HG03439 (cell line): ENCODE data around the gene CST4.
"Not testable (repeated sequence)": the region's sequence is repeated elsewhere in the genome, so short reads cannot be mapped to it uniquely, and the experiment has no call there.

ENCODE experiments used
- ATAC-seq: cut with Tn5 transposase; IDR thresholded peaks from one replicate; pipeline ENCODE4 v1.9.1; 2021; ENCODE audit warnings: mild to moderate bottlenecking, moderate library complexity; ENCODE audit not compliant: unreplicated experiment

The CST4 gene

DNA sequence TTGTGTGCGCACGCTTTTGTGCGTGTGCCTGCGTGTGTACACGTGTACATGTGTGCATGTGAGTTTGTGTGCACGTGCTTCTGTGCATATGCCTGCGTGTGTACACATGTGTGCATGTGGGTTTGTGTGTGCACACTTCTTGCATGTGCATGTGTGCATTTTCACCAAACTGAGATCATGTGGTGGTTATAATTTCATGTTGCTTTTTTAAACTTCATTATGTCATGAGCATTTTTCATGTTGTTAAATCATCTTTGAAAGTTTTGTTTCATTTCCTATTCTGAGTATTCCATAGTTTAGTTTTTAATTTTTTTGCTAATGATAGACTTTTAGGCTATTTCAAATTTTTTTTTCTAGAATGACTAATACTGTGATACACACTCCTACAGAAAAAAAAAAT, 44.7 kb downstream of the CST4 start:
- no peak for ATAC-seq

DNA sequence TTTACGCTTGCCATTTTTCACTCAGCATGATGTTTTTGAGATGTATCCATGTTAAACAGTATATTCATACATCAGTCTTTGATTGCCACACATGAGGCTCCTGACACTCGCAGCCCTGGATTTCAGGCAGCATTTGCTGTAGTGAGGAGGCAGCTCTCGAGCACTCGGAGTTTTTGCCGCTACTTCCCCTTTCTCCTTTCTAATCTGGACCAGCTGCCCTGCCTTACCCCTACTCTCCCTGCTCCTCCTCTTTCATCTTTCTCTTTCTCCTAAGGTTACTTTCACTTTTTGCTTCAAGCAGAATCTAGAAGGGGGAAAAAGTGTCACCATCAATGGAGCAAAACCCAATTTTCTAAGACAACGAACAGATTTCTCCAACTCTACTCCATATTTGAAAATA, 45.2 kb downstream of the CST4 start:
- no peak for ATAC-seq

DNA sequence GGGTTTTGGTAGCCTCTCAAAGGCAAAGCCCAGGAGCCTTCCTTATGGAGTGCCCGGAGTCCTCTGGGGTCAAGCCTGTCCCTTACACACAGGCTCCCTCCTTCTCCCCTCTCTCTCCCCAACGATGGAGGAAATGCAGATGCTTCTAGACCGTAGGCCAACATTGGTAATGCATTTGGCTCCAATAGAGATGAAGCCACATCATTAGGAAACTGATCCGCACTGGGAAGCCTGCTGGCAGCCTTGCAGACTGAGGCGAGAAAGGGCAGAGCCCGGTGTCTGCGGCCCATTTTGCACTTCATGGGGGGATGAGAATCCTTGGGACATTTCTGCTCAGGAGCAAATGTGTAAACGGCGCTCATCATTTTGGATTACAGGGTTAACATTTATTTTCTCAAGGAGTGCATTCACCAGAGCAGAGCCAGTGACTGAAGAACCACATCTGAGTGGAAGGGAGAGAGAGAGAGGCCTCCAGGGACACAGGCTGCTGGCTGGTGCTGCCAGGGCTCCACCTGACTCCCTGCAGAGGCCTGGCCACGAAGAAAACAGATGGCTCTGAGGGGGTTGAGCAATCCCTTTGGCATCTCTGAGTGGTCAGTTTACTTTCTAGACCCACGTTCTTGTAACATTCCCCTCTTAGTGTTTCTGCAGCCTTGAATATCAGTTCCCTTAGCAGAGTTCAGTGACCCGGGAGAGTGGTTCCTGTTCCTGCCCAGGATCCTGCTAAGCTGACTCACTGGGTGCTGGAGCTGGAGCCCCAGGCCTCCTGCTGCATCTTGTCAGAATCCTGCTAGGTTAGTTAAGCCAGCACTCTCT, 46.7 kb downstream of the CST4 start:
- ATAC-seq = no peak

DNA sequence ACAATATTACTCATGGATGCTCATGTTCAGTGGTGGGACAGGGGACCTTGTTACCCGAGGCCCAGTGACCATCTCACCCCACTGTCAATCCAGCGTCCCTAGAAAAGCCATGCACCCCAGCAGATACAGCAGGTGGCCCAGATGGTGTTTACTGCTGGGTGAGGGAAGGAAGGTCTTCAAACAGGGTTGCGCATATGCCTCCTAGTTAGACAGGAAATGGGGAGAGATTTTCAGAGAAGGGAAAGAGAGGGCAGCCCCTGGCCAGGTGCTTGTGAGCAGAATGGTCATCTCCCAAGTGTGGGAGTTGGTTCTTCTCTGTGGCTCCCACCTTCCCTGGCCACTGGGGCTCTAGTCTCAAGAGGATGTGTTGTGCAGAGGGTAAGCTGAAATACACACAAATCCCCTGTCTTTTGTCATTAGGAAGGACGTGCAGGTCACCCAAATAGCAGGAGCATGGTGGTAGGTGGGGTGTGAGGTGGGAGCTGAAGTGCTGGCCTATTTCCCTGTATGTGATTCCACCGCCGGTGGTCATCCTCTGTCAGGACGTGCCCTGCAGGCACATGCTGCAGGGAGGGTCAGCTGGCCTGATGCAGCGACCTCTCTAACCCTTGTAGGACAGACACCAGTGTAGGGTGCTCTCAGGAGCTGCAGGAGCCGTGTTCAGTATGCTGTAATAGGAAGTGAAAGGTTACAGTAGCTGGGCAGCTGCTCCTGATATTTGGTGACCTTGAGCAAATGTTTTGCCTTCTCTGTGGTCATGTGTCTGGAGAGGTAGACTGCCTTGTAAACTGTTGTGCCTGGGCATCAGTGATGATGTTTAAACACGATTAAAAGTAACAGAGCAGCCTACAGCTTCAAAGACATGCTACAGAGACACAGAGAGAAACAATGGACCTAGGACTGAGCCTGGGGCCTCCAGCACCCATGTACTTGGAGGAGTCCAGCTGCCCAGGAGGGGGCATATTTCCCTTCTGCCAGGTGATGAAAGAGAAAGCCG, 47.9 kb downstream of the CST4 start:
- no peak for ATAC-seq

DNA sequence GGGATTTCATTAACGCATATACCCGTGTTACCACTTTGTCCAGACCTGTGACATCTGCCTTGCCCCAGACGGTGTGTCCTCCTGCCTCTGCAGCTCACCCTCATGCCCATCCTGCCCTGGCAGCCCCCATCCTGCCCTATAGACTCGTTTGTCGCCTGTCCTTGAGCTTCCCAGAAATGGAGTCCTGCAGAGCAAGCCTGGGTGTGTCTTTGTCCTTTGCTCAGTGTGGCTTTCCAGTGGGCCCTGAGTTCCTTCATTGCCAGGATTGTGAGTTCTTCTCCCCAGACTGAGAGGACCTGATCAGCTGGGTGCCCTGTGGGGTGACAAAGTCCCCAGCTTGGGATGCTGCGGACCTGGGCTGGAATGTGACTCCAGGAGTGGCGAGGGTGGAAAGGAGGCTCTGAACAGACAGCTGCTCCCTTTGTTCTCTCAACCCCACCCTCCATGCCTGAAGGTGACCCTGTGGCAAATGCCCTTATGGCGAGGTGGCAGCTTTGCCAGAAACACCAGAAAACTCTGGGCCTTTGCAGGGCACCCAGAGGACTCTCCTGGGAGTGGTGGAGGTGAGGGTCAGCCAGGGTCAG, 48.7 kb downstream of the CST4 start:
- ATAC-seq = no peak

DNA sequence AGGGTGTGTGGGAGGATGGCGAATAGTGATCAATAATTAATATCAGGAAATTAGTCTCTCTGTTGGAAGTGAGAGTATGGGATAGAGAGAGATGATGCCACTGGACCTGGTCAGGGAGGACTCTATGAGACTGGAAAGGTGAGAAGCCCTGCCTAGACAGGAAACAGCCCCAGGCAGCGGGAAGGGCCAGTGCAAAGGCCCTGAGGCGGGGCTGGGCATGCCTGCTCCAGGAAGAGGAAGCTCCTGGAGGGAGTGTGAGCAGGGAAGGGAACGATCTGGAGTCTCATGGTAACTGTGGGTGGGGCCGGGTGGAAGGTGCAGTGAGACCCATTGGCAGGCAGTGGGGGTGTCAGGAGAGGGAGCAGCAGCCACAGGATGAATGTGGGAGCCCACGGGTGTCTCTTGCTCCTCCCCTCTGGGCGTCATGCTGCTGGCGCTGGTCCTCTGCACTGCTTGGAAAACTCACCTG, 49.3 kb downstream of the CST4 start:
- no peak for ATAC-seq

DNA sequence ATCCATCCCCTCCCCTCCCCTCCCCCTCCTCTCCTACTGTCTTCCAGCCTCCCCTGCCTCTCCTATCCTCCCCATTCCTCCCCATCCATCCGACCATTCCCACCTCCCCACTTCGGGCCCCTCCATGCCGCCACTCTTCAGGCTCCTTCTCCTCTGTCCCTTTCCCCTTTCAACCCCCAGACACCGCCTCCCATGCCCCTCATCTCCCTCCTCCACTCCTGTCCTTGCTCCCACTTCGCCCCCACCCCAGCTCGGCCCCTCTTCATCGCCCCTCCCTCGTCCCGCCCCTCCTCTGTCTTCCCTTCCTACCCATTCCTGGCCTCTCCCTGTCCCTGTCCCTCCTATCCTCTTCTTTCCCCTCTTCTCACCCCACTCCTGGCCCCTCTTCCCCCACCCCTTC, 50.5 kb downstream of the CST4 start:
- ATAC-seq = no peak

DNA sequence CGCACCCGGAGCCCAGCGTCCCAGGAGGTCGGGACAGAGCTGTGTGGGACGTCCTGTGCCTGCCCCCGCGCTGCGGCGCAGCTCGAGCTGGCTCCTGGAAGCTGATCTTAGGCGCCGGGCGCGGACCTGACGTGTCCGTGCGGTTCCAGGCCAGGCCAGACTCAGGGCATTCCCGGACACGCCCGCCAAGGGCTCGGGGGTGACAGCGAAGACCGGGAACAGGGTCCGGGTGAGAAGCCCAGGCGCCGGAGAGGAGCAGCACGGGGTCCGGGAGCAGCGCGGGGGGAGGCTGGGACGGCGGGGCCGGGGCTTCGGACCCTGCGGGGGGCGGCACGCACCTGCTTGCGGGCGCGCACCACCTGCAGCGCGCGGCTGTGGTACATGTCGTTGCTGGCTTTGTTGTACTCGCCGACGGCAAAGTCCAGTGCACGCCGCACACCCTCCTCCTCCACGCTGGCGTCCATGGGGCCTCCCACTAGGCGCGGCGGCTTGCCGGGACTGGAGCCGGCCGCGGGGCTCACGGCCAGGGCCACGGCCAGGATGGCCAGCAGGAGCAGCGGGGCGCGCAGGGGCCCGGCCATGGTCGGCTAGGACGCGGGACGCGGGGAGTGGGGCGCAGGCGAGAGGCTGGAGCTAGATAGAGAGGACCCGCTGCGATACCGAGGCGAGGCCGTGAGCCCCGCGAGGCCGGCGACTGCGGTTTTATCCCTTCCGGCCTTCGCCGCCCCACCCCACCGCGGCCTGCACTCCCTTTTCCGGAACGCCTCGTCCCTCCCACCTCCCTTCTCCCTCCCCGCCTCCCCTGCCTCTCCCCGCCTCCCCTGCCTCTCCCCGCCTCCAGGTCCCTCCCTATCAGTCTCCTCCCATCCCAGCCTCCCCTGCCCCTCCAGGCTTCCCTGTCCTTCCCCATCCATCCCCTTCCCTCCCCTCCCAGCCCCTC, 51.3 kb downstream of the CST4 start, which contains the start of gene CST3:
CST3 (minus strand) TSS at position 674 of the 940 bp plus-strand sequence; CDS start at position 581, 93 bp downstream.
- ATAC-seq = peak; percentile 44

DNA sequence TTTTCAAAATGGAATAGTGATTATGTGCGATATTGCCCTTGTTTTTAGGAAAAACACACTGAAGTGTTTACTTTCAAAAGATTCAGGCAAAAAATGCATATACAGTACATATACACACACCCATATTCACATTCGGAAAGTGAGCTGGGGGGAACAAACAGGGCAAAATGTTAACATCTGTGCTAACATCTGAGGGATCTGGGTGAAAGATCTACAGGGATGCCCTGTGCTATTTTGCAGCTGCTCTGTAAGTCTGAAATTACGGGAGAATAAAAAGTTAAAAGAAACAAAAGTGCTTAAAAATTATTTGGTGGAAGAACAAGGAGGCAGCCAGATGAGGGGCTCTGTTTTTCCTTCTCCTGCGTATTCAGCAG, 51.9 kb downstream of the CST4 start:
- no peak for ATAC-seq

DNA sequence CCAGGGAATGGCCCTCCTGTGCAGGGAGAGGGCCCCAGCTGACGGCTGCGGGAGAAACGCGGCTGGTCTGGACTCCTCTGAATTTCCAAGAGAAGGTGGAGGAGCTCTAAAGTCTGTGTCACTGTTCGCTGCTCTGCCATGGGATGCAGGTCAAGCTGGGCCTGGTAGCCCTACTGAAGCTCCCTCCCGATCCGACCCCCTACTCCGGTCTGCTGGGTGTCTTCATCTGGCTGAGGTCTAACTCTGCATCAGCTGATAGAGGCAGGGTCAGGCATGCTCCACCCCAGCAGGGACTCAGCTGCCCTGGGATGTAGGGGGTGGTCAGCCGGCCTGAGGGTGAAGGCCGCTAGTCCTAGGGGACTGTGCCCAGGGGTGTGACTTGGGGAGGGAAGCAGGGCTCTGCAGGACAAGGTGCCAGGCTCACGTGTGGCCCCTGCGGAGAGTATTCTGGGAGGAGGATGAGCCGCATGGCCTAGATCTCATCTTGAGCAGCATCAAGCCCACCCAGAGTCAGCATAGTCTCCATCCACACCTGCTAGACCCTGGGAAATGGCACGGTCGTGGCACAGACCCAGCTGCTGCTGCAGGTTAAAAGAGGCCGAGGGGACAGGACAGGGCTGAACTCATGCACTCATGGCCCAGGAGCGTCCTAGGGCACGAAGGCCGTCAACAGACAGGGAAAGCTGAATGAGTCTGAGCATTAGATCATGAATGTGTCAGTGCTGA, 52.5 kb downstream of the CST4 start:
- ATAC-seq = no peak

DNA sequence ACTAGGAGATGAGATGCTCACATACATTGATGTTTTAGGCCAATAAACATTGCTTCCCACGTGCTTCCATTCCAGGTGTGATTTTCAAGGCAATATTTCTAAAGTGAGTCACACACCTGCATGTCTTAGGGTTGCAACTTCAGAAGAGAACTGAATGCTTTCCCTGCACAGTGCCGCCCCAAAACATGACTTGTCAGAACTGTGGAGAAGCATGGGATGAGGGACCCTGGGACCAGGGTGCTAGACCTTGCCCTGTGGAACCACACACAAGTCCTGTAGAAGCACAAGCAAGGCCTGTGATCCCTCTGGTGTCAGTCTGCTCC, 53.1 kb downstream of the CST4 start:
- not testable (repeated sequence) for ATAC-seq
